Breast epithelium (tissue), 3 donors: ENCODE data around the gene METTL8.

Experiments used
- CTCF ChIP-seq, 3 donors: fragments of 450-650 bp; IDR thresholded peaks; one replicate each; pipeline ENCODE4 v1.5.1; 2016 to 2017; ENCODE audit warnings: antibody characterized with exemption in 3 of 3, mild to moderate bottlenecking in 3 of 3, moderate library complexity in 3 of 3
- POLR2A ChIP-seq: fragments of 450-650 bp; IDR thresholded peaks from one replicate; pipeline ENCODE4 v1.6.1; 2016; ENCODE audit warnings: antibody characterized with exemption, mild to moderate bottlenecking, moderate library complexity

DNA sequence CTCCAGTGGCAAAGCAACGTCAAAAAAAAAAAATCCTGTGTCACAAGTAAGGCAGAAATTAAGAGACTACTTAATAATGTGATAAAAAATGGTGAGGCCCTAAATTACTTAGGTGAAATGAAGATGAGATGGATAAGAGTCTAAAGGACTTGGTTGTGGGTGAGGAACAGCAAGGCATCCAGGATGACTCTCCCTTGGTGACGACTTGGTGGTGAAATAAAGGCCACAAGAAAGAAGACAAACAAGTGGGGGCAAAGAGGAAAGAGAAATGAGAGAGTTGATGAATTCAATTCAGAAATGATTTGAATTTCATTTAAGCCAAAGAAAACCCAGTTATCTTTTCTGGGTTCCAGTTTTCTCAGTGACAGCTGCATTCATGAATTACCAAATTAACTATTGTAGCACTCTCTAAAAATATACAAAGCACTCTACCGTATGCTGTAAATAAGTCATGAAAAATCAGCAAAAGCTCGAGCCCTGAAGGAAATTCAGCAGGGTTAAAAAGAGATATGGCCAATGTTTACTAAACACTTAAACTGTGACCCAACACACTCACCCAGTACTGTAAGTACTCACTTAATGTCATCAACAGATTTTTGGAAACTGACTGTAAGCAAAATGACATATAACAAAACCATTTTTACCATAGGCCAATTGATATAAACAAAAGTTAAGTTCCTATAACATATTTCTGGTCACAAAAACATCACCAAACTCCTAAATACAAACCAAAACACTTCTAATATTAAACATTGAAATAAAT, 1.4 kb downstream of the METTL8 start:
- TF ChIP-seq POLR2A (no peak), CTCF (IDR thresholded peaks at IDR 0.05) (no peak)
